Smooth muscle cell (in vitro differentiated cells): ENCODE data around the gene RIPK1. TPM values are rescaled to one million over a fixed set of nuclear protein-coding genes. Genes with fewer than 3 reads are reported as not detected.

Experiments
- DNase-seq: peaks from one replicate; lab custom pipeline; 2025; ENCODE audit not compliant: unreplicated experiment; lab: John Stamatoyannopoulos, UW
- H2AFZ ChIP-seq: fragments of 200-600 bp; sonication (generic); 2 replicates; pipeline ENCODE4 v1.6.0; 2016; ENCODE audit warnings: antibody characterized with exemption, low read depth, mild to moderate bottlenecking
- H3F3A ChIP-seq: fragments of 200-600 bp; sonication (generic); 2 replicates; pipeline ENCODE4 v1.6.0; 2017; ENCODE audit warnings: antibody characterized with exemption, low read depth
- H3K27ac ChIP-seq: fragments of 200-600 bp; sonication (generic); 2 replicates; pipeline ENCODE4 v1.5.1; 2016; ENCODE audit warnings: low read depth, mild to moderate bottlenecking
- H3K27me3 ChIP-seq: fragments of 200-600 bp; sonication (generic); 2 replicates; pipeline ENCODE4 v1.6.1; 2016; ENCODE audit warnings: low read depth, mild to moderate bottlenecking
- H3K36me3 ChIP-seq: fragments of 200-600 bp; sonication (generic); 2 replicates; pipeline ENCODE4 v1.5.1; 2016; ENCODE audit warnings: low read depth
- H3K4me1 ChIP-seq: fragments of 200-600 bp; sonication (generic); 2 replicates; pipeline ENCODE4 v1.5.1; 2016; ENCODE audit warnings: low read depth
- H3K4me2 ChIP-seq: fragments of 200-600 bp; sonication (generic); 2 replicates; pipeline ENCODE4 v1.6.0; 2016; ENCODE audit warnings: mild to moderate bottlenecking
- H3K4me3 ChIP-seq: fragments of 200-600 bp; sonication (generic); 2 replicates; pipeline ENCODE4 v1.5.1; 2016; ENCODE audit warnings: mild to moderate bottlenecking
- H3K79me2 ChIP-seq: fragments of 200-600 bp; sonication (generic); 2 replicates; pipeline ENCODE4 v1.6.0; 2016; ENCODE audit warnings: low read depth, mild to moderate bottlenecking
- H3K9ac ChIP-seq: fragments of 200-600 bp; sonication (generic); 2 replicates; pipeline ENCODE4 v1.6.0; 2016; ENCODE audit warnings: low read depth
- H3K9me3 ChIP-seq: fragments of 200-600 bp; sonication (generic); replicated peaks from 2 replicates; pipeline ENCODE4 v1.5.1; 2016; ENCODE audit warnings: low read depth
- H4K20me1 ChIP-seq: fragments of 200-600 bp; sonication (generic); 2 replicates; pipeline ENCODE4 v1.6.0; 2016; ENCODE audit warnings: low read depth
- CTCF ChIP-seq: fragments of 200-600 bp; sonication (generic); IDR thresholded peaks from 2 replicates; pipeline ENCODE4 v1.5.1; 2017; ENCODE audit warnings: borderline replicate concordance, mild to moderate bottlenecking, antibody characterized with exemption; ENCODE audit not compliant: insufficient read depth, poor library complexity, severe bottlenecking
- WGBS: methylation state at CpG from one replicate; pipeline ENCODE4 v1.1.7; 2016; ENCODE audit warnings: low lambda C conversion rate; 5-methylcytosine and 5-hydroxymethylcytosine counted together
- polyA plus RNA-seq: library from polyadenylated mRNA; unstranded; fragments of >200 nt; fragmentation: Nextera tagmentation; extraction: Ambion mirVana; gene quantifications from 2 replicates; pipeline ENCODE4 v1.2.1, GENCODE V29; 2016
- total RNA-seq: library from RNA; depleted of rRNA; stranded (reverse); fragments of >200 nt; gene quantifications from 2 replicates; pipeline ENCODE4 v1.2.3, GENCODE V29; 2014

Gene RIPK1
- total and polyA plus RNA-seq, 2 experiments from 2014 or later = 8.7 to 12.2 TPM

- 81% methylated on average over 14 of the region's 14 CpGs for WGBS
- Histone ChIP-seq H3K36me3 (peaks cover 13% of the 10 kb centered on the region), H3K9ac (no peak overlapping the region), H3K4me2 (no peak overlapping the region), H4K20me1 (no peaks in the 10 kb centered on the region), H3K9me3 (no peaks in the 10 kb centered on the region), H3K4me1 (no peaks in the 10 kb centered on the region), H2AFZ (no peak overlapping the region), H3K4me3 (no peak overlapping the region), H3K79me2 (no peaks in the 10 kb centered on the region), H3K27ac (no peak overlapping the region), H3K27me3 (no peaks in the 10 kb centered on the region), H3F3A (no peaks in the 10 kb centered on the region)
- TF ChIP-seq CTCF = no peak
- no peak for DNase-seq
Observed at GRCh38 chr6:3139090-3139903, 71.0 kb downstream of the RIPK1 start.

- Histone ChIP-seq H3K4me3 (no peak overlapping the region), H3F3A (no peaks in the 10 kb centered on the region), H3K27me3 (no peaks in the 10 kb centered on the region), H3K9ac (no peak overlapping the region), H2AFZ (no peak overlapping the region), H3K36me3 (peaks cover 13% of the 10 kb centered on the region), H3K4me1 (no peaks in the 10 kb centered on the region), H3K4me2 (no peak overlapping the region), H4K20me1 (no peaks in the 10 kb centered on the region), H3K79me2 (no peaks in the 10 kb centered on the region), H3K9me3 (no peaks in the 10 kb centered on the region), H3K27ac (no peak overlapping the region)
- DNase-seq = no peak
- 95% methylated on average over 20 of the region's 20 CpGs for WGBS
- no peak for TF ChIP-seq CTCF
Observed at GRCh38 chr6:3140201-3140600, 71.9 kb downstream of the RIPK1 start.

- H3K9ac ChIP-seq = no peak overlapping the region
- no peaks in the 10 kb centered on the region for H3K27me3 ChIP-seq
- no peaks in the 10 kb centered on the region for H3F3A ChIP-seq
- H3K4me1 ChIP-seq = no peaks in the 10 kb centered on the region
- DNase-seq = no peak
- H3K4me3 ChIP-seq = no peak overlapping the region
- H3K27ac ChIP-seq = no peak overlapping the region
- no peak for TF ChIP-seq CTCF
- H2AFZ ChIP-seq = no peak overlapping the region
- no peaks in the 10 kb centered on the region for H3K79me2 ChIP-seq
- H4K20me1 ChIP-seq = no peaks in the 10 kb centered on the region
- peaks cover 12% of the 10 kb centered on the region for H3K36me3 ChIP-seq
- no peaks in the 10 kb centered on the region for H3K9me3 ChIP-seq
- no peak overlapping the region for H3K4me2 ChIP-seq
Observed at GRCh38 chr6:3142536-3142935, 74.2 kb downstream of the RIPK1 start.

- DNase-seq = no peak
- no peaks in the 10 kb centered on the region for H3K27me3 ChIP-seq
- H3K36me3 ChIP-seq = peaks cover 8% of the 10 kb centered on the region
- no peak overlapping the region for H3K9ac ChIP-seq
- TF ChIP-seq CTCF = no peak
- H3K27ac ChIP-seq = no peak overlapping the region
- H3K79me2 ChIP-seq = no peaks in the 10 kb centered on the region
- H2AFZ ChIP-seq = no peak overlapping the region
- H3F3A ChIP-seq = no peaks in the 10 kb centered on the region
- H3K4me3 ChIP-seq = no peak overlapping the region
- no peaks in the 10 kb centered on the region for H4K20me1 ChIP-seq
- no peaks in the 10 kb centered on the region for H3K9me3 ChIP-seq
- H3K4me2 ChIP-seq = no peak overlapping the region
- WGBS = 94% methylated on average over 6 of the region's 6 CpGs
- H3K4me1 ChIP-seq = no peaks in the 10 kb centered on the region
Observed at GRCh38 chr6:3143158-3143557, 74.9 kb downstream of the RIPK1 start.
